GM12878 (cell line): ENCODE measurements around the gene SBNO2. TPM values are rescaled to one million over a fixed set of nuclear protein-coding genes. Genes with fewer than 3 reads are reported as not detected.

Experiments
- ATAC-seq: fragments of 200-7000 bp; cut with Tn5 transposase; 3 replicates; pipeline ENCODE4 v1.9.1; 2020; ENCODE audit warnings: mild to moderate bottlenecking, moderate library complexity
- BruUV-seq: library from RNA; stranded (reverse); fragments of 400-500 nt; replicated peaks from 2 replicates; lab custom pipeline; 2021; lab: Mats Ljungman, UMichigan
- CTCF ChIA-PET: fragments of 300-600 bp; sonication (Branson Sonifier 250); formaldehyde crosslinking; extraction: SDS; loops from one replicate; lab custom pipeline; 2021; ENCODE audit warnings: inconsistent platforms; lab: Yijun Ruan, JAX
- POLR2A ChIA-PET: fragments of 350-600 bp; formaldehyde crosslinking; extraction: SDS; loops from one replicate; lab custom pipeline; 2021; ENCODE audit warnings: inconsistent platforms; lab: Charles Lee
- RAD21 ChIA-PET: fragments of 300-600 bp; sonication (Branson Sonifier 250); formaldehyde crosslinking; loops from one replicate; lab custom pipeline; 2023; ENCODE audit warnings: antibody characterized with exemption; ENCODE audit not compliant: unreplicated experiment; lab: Charles Lee
- SMC1A ChIA-PET: fragments of 300-600 bp; sonication (Branson Sonifier 250); formaldehyde crosslinking; loops from one replicate; lab custom pipeline; 2023; ENCODE audit not compliant: unreplicated experiment, uncharacterized antibody; lab: Charles Lee
- DNase-seq: peaks from one replicate; pipeline ENCODE4 v3.0.0-alpha.2; 2011; ENCODE audit warnings: low read depth, low spot score
- FAIRE-seq: peaks from 3 replicates; lab custom pipeline; 2011; peaks lifted over from hg19 to GRCh38; lab: Jason Lieb, UNC
- H2AFZ ChIP-seq: 2 replicates; pipeline ENCODE4 v1.6.0; 2011; ENCODE audit warnings: low read depth, low read length, control low read depth; ENCODE audit not compliant: control insufficient read depth
- H3K27ac ChIP-seq: 2 replicates; pipeline ENCODE4 v1.5.1; 2011; ENCODE audit warnings: control low read depth; ENCODE audit not compliant: control insufficient read depth, insufficient read depth
- H3K27me3 ChIP-seq, 2 experiments: replicated peaks in 1 of 2; 2 replicates each; pipeline versions ENCODE4 v1.6.0 to v1.6.1; 2011; ENCODE audit warnings: low read length in 1 of 2; ENCODE audit not compliant: control insufficient read depth in 2 of 2, insufficient read depth in 2 of 2
- H3K36me3 ChIP-seq, 2 experiments: 2 replicates each; pipeline ENCODE4 v1.5.1; 2011; ENCODE audit warnings: low read length in 1 of 2; ENCODE audit not compliant: control insufficient read depth in 2 of 2, insufficient read depth in 2 of 2
- H3K4me1 ChIP-seq: 2 replicates; pipeline ENCODE4 v1.6.1; 2011; ENCODE audit warnings: mild to moderate bottlenecking, low read length, moderate library complexity, mixed read lengths; ENCODE audit not compliant: control insufficient read depth, insufficient read depth
- H3K4me2 ChIP-seq: 2 replicates; pipeline ENCODE4 v1.6.0; 2011; ENCODE audit warnings: control low read depth; ENCODE audit not compliant: control insufficient read depth, insufficient read depth
- H3K4me3 ChIP-seq: fragments of 200-600 bp; sonication (generic); 2 replicates; pipeline ENCODE4 v1.5.1; 2016
- H3K79me2 ChIP-seq: 2 replicates; pipeline ENCODE4 v1.6.0; 2011; ENCODE audit warnings: low read length; ENCODE audit not compliant: control insufficient read depth, insufficient read depth
- H3K9ac ChIP-seq: 2 replicates; pipeline ENCODE4 v1.8.0; 2011; ENCODE audit warnings: low read length, control low read depth, mixed read lengths; ENCODE audit not compliant: control insufficient read depth, insufficient read depth
- H3K9me3 ChIP-seq: replicated peaks from 3 replicates; pipeline ENCODE4 v1.5.1; 2011; ENCODE audit warnings: mild to moderate bottlenecking, low read length; ENCODE audit not compliant: control insufficient read depth, insufficient read depth
- H4K20me1 ChIP-seq: 2 replicates; pipeline ENCODE4 v1.6.0; 2011; ENCODE audit not compliant: control insufficient read depth, insufficient read depth
- GATAD2B ChIP-seq: fragments of 450-650 bp; conservative IDR thresholded peaks from 2 replicates; pipeline ENCODE4 v1.6.1; 2017; ENCODE audit warnings: low read depth, mild to moderate bottlenecking, moderate library complexity
- IKZF2 ChIP-seq, 2 experiments: fragments of 450-650 bp; IDR thresholded peaks; 2 replicates each; pipeline ENCODE4 v1.6.1; 2017; ENCODE audit warnings: mild to moderate bottlenecking in 2 of 2, moderate library complexity in 2 of 2
- IRF5 ChIP-seq: fragments of 450-650 bp; IDR thresholded peaks from 2 replicates; pipeline ENCODE4 v1.6.1; 2017; ENCODE audit warnings: borderline replicate concordance
- MTA2 ChIP-seq: fragments of 450-650 bp; IDR thresholded peaks from 2 replicates; pipeline ENCODE4 v1.6.1; 2016; ENCODE audit warnings: low read depth, mild to moderate bottlenecking, moderate library complexity
- RUNX3 ChIP-seq: IDR thresholded peaks from 2 replicates; pipeline ENCODE4 v1.6.1; 2012; ENCODE audit warnings: low read length, inconsistent platforms
- WRNIP1 ChIP-seq: IDR thresholded peaks from 2 replicates; pipeline ENCODE4 v1.6.1; 2011; ENCODE audit warnings: low read depth, low read length, improper control_type of control experiment, borderline replicate concordance
- WGBS: methylation state at CpG from one replicate; pipeline ENCODE4 v1.1.6; 2016; ENCODE audit warnings: low lambda C conversion rate; ENCODE audit not compliant: insufficient replicate concordance, insufficient coverage; ENCODE audit errors: missing lambda C conversion rate; 5-methylcytosine and 5-hydroxymethylcytosine counted together
- in situ Hi-C: fragments of 300-500 bp; cut with MboI; formaldehyde crosslinking; loops from 9 replicates; pipeline ENCODE4 v1.14.3; 2018; ENCODE audit warnings: mixed read lengths
- intact Hi-C: fragments of 100-400 bp; cut with micrococcal nuclease; formaldehyde crosslinking; loops from one replicate; pipeline ENCODE4 v1.14.2; 2022; ENCODE audit not compliant: unreplicated experiment
- polyA plus RNA-seq, 11 experiments: library from polyadenylated mRNA; depleted of rRNA in 4 of 11; unstranded in 6 of 11; stranded (reverse) in 5 of 11; fragments of >200 nt; fragmentation: Nextera tagmentation in 4 of 11; fragmentation: Illumina TruSeq in 1 of 11; extraction: Ambion mirVana in 4 of 11; extraction: Trizol in 1 of 11; gene quantifications; 1 replicate in 1 of 11; 2 replicates in 10 of 11; pipeline versions ENCODE4 v1.2.1 to v1.2.3, GENCODE V29; 2011 to 2016; ENCODE audit warnings: inconsistent platforms in 2 of 11, missing spikeins in 2 of 11, low read depth in 1 of 11
- total RNA-seq, 4 experiments: library from RNA; depleted of rRNA in 3 of 4; stranded (reverse); fragments of >200 nt in 3 of 4; fragmentation: Illumina TruSeq in 1 of 4; extraction: Trizol in 1 of 4; gene quantifications; 2 replicates each; pipeline versions ENCODE4 v1.2.1 to v1.2.3, GENCODE V29; 2013 to 2021
- TF ChIP-seq, protein P1 (sequence below): fragments of 150-350 bp; IDR thresholded peaks from 2 replicates; pipeline ENCODE4 v1.6.1; 2016; ENCODE audit warnings: low read depth, low read length

SBNO2 gene
- total and polyA plus RNA-seq, 10 of the 15 experiments (the other 5 are each of a cell fraction or from before 2014, with no cell fraction given): 0.08 to 44.6 (median 5.4) TPM

- H3K9ac ChIP-seq: peak overlapping the region; percentile 88
- peak; percentile 9; the same call in 1 of the 2 replicates for TF ChIP-seq GATAD2B
- TF ChIP-seq IKZF2 (IDR thresholded peaks at IDR 0.05): no peak
- TF ChIP-seq RUNX3: no peak
- no peak for TF ChIP-seq WRNIP1
- TF ChIP-seq MTA2: no peak
- TF ChIP-seq, protein P1, sequence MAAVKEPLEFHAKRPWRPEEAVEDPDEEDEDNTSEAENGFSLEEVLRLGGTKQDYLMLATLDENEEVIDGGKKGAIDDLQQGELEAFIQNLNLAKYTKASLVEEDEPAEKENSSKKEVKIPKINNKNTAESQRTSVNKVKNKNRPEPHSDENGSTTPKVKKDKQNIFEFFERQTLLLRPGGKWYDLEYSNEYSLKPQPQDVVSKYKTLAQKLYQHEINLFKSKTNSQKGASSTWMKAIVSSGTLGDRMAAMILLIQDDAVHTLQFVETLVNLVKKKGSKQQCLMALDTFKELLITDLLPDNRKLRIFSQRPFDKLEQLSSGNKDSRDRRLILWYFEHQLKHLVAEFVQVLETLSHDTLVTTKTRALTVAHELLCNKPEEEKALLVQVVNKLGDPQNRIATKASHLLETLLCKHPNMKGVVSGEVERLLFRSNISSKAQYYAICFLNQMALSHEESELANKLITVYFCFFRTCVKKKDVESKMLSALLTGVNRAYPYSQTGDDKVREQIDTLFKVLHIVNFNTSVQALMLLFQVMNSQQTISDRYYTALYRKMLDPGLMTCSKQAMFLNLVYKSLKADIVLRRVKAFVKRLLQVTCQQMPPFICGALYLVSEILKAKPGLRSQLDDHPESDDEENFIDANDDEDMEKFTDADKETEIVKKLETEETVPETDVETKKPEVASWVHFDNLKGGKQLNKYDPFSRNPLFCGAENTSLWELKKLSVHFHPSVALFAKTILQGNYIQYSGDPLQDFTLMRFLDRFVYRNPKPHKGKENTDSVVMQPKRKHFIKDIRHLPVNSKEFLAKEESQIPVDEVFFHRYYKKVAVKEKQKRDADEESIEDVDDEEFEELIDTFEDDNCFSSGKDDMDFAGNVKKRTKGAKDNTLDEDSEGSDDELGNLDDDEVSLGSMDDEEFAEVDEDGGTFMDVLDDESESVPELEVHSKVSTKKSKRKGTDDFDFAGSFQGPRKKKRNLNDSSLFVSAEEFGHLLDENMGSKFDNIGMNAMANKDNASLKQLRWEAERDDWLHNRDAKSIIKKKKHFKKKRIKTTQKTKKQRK: no peak
- TF ChIP-seq IRF5: no peak
- FAIRE-seq: no peak
- RAD21 ChIA-PET: interaction anchor here (0.6 kb wide), 1 partner anchor 138 kb away, joined by 3 read pairs; no protein-coding TSS in a partner anchor
- no peaks in the 10 kb centered on the region for H3K9me3 ChIP-seq
- WGBS: 1% methylated on average over 43 of the region's 78 CpGs
- no TSS peak for BruUV-seq
- POLR2A ChIA-PET: interaction anchor here (0.8 kb wide), 1 partner anchor 83 kb away, joined by 3 read pairs; no protein-coding TSS in a partner anchor
- CTCF ChIA-PET: interaction anchor here (0.9 to 1.1 kb wide), 2 partner anchors 34 to 93 kb away, joined by 3 to 5 read pairs; no protein-coding TSS in a partner anchor
- in situ Hi-C loops: no loop called here
- SMC1A ChIA-PET: no interaction called here
- H3K4me3 ChIP-seq: peak overlapping the region; percentile 98
- intact Hi-C loops: no loop called here
- ATAC-seq: no peak
- H3K36me3 ChIP-seq: peaks cover 0 to 8% of the 10 kb centered on the region in 2 experiments; a peak in 1 of 4 replicates
- peak overlapping the region; percentile 66 for H3K27ac ChIP-seq
- peaks cover 51% of the 10 kb centered on the region for H3K79me2 ChIP-seq
- peak overlapping the region; percentile 86 for H3K4me2 ChIP-seq
- H4K20me1 ChIP-seq: no peaks in the 10 kb centered on the region; the same call in 1 of the 2 replicates
- H3K27me3 ChIP-seq: no peaks in the 10 kb centered on the region
- peaks cover 17% of the 10 kb centered on the region for H3K4me1 ChIP-seq
- DNase-seq: no peak
- H2AFZ ChIP-seq: no peak overlapping the region
These were observed 32.2 kb upstream of the SBNO2 start for GRCh38 chr19:1206150-1206863.
